Choroid plexus epithelial cell (primary cell): ENCODE measurements around the gene STYXL2.

Experiments used
- DNase-seq: peaks from one replicate; pipeline ENCODE4 v3.0.0-alpha.2; 2010; ENCODE audit warnings: low read depth
- H3K4me3 ChIP-seq: 2 replicates; pipeline ENCODE4 v1.5.1; 2011; ENCODE audit warnings: low read depth, mild to moderate bottlenecking, control low read depth, low read length, moderate library complexity
- TF ChIP-seq, protein P1 (sequence below): conservative IDR thresholded peaks from 2 replicates; pipeline ENCODE4 v1.5.1; 2011; ENCODE audit warnings: low read depth, mild to moderate bottlenecking, control low read depth, inconsistent platforms, low read length, moderate library complexity

STYXL2 gene

DNA sequence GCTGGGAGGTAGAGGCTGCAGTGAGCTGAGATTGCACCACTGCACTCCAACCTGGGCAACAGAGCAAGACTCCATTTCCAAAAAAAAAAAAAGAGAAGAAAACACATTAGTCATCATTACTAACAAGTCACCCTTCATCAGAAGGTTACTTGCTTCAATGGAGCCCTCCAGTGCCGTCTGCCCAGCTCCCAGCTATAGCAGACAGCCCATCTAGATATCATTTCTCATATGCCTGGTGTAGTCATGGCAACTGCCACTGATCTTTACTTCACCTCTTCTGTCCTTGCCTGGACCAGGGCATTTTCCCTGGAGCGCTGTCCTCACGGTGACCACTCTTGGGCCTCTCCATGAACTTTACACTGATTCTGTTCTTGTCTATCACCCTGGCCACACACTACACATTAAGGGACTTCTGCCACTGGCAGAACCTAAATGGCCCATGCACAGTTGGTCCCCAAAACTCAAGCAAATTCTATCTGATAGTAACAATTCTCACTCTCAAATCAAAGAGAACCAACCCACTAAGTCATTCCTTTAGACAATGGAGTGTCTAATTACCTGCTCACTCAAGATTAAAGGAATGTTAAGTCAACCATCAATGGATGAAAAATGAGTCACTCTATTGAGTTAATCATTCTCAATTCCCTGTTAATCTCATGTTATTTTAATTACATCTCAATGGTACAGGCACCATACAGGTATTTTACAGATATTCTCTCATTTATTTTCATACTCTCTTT is 16.6 kb upstream of the STYXL2 start:
- TF ChIP-seq, protein P1, sequence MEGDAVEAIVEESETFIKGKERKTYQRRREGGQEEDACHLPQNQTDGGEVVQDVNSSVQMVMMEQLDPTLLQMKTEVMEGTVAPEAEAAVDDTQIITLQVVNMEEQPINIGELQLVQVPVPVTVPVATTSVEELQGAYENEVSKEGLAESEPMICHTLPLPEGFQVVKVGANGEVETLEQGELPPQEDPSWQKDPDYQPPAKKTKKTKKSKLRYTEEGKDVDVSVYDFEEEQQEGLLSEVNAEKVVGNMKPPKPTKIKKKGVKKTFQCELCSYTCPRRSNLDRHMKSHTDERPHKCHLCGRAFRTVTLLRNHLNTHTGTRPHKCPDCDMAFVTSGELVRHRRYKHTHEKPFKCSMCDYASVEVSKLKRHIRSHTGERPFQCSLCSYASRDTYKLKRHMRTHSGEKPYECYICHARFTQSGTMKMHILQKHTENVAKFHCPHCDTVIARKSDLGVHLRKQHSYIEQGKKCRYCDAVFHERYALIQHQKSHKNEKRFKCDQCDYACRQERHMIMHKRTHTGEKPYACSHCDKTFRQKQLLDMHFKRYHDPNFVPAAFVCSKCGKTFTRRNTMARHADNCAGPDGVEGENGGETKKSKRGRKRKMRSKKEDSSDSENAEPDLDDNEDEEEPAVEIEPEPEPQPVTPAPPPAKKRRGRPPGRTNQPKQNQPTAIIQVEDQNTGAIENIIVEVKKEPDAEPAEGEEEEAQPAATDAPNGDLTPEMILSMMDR = no peak
- no peak overlapping the region for H3K4me3 ChIP-seq
- no peak for DNase-seq

DNA sequence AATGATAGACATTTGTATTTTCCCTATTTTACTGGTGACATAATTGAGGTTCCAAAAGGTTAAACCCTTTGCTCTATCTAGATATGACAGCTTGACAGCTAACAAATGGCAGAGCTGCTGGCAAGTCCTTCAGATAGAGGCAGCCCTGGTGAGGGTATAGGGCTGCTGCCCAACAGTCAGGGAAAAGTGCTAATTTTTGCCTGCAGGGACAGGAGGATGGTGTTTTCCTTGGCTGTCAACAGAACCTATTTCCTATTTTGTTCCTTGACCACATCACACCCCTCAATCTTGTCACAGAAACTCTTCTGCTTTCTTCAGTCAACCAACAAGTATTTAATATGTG is 16.0 kb upstream of the STYXL2 start:
- H3K4me3 ChIP-seq = no peak overlapping the region
- no peak for DNase-seq
- TF ChIP-seq, protein P1 = no peak

DNA sequence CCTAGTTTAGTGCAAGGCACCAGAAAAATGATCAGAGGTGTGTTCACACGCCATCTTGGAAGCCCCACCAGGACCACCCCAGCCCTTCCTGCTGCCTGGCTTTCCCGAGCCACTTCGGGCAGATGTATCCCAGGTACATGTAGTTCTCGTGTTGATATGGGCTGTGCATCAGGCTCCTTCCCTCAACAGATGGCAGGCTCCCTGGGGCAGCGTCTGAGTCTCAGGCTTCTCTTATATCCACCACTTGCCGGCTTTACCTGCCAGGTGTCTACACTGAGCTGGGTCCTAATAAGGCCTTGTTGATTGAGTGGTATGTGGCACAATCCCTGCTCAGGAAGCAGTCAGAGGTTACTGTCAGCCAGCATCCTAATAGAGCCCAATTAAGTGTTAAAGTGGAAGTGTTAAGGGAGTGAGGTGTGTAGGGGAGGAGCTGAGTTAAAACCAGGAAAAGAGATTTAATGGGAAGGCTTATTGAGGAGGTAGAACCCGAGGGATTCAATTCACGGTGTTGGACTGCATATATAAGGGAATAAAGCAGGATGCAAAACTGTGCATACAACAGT is 12.2 kb upstream of the STYXL2 start:
- no peak for DNase-seq
- TF ChIP-seq, protein P1 = no peak
- no peak overlapping the region for H3K4me3 ChIP-seq

DNA sequence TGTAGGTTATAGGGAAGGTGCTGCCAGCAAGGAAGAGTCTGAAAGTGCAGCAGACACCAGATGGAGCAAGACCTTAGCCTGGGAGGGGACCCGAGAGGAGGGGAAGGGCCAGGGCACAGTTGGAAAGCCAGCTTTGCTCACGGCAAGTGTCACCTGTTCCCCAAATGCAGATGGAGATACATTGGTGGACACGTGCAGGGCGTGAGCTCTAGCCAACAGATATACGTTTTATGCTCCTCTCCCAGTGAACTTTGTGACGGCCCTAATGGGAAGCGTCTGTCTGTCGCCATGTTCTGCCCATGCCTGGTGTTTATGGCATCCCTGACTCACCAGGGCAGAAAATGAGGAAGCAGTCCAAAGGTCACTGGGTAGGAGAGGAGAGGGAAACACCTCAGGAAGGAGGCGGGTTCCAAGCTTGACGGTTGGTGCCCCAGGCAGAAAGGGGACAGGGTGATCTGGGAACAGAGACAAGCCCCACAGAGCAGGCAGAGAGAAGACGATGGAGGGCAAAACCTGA is 11.3 kb upstream of the STYXL2 start:
- no peak for DNase-seq
- TF ChIP-seq, protein P1 = no peak
- no peak overlapping the region for H3K4me3 ChIP-seq

DNA sequence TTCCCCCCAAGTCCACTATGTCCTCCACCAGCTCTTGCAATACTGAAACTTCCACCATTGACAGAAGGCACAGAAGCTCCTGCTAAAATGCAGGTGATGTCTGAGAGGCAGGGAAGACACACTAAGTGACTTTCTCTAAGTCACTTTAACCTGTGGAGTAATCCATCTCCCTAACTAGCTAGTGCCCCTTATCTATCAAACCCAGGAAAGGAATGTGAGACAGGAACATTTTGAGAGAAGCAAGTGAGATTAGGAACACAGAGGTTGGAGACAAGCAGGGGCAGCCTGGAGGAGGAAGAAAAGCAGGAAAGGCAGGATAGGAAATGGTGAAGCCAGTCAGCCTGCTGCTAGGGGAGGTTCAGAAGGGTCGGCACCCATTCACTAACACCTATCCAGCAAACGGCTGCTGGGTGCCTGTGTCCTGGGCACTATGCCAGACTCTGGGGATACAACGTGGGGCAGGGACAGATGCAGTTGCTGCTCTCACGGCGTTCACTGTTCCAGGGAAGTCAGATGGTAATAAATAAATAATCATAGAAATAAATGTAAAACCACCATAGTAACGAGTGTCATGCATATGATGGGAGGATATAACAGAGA is 10.7 kb upstream of the STYXL2 start:
- DNase-seq = no peak
- TF ChIP-seq, protein P1 = no peak
- no peak overlapping the region for H3K4me3 ChIP-seq

DNA sequence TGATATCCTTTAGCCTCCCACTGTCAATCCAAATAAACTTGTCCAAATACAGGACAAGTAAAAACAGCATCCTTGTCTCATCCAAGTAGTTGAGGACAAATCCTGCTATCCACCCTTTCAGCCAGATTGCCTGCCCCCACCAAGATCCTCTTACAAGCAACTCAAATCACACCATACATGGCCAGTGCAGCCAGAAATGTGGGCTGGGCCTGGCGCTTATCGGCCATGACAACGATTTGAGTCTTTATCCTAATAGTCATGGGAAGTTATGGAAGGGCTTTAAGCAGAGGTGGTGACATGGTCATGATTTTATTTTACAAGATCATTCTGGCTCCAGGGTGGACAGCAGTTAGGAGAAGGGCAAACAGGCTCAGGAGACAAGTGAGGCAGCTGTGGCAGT is 10.0 kb upstream of the STYXL2 start:
- TF ChIP-seq, protein P1 = no peak
- no peak overlapping the region for H3K4me3 ChIP-seq
- no peak for DNase-seq

DNA sequence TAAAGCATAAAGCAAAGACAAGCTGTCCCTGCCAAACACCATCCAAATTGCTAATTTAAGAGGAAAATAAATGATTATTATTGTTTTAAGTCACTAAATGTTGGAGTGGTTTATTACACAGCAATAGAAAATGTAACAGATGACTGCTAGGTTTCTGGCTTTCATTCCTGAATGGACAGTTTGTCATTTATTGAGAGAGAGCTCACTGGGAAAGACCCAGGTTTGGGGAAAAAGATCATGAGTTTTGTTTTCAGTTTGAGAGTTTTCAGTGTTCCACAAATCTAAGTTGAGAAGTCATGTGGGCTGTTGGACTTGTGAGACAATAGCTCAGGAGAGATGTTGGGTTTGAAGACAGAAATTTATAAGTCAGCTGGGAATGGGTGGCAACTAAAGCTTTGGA is 9.1 kb upstream of the STYXL2 start:
- H3K4me3 ChIP-seq = no peak overlapping the region
- DNase-seq = no peak
- TF ChIP-seq, protein P1 = no peak
